Measurements from ENCODE around the gene ATP6V0B. TPM values are rescaled to one million over a fixed set of nuclear protein-coding genes. Genes with fewer than 3 reads are reported as not detected.

The ATP6V0B gene
- total and polyA plus RNA-seq, 10 of the 15 experiments (the other 5 are each of a cell fraction or from before 2014, with no cell fraction given): 65.3 to 250 (median 144) TPM

DNA sequence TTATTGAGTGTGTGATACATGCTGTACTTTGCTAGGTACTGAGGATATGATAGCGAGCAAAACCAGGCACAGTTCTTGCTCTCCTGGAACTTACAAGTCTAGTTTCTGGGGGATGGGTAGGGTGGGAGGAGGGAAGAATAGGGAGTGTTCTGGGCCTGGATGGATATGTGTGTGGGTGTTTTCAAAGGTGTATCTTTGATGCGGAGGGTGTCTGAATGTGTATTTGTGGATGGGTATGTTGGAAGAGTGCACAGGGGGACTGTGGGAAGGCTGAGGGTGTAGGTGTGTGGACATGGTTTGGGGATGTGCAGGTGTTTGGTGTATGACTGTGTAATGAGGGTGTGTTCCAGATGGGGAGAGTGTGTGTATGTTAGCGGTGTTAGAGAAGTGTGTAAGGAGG is 9.4 kb upstream of the ATP6V0B start:
- no peak overlapping the region for H3K27ac ChIP-seq (ENCODE audit: control insufficient read depth, insufficient read depth)
- intact Hi-C loops (cut with micrococcal nuclease; ENCODE audit: unreplicated experiment): no loop called here
- peaks cover 4% of the 10 kb centered on the region for H3K79me2 ChIP-seq (ENCODE audit: control insufficient read depth, insufficient read depth, low read length)
- H2AFZ ChIP-seq (ENCODE audit: control insufficient read depth, low read depth, low read length): no peak overlapping the region
- in situ Hi-C loops (cut with MboI): no loop called here
- no peaks in the 10 kb centered on the region; a peak in 1 of 4 replicates for H3K36me3 ChIP-seq (ENCODE audit: control insufficient read depth in 2 of 2, insufficient read depth in 2 of 2, low read length in 1 of 2)
- ChIA-PET RAD21 (ENCODE audit: unreplicated experiment) (no interaction called here), CTCF (no interaction called here), POLR2A (no interaction called here), SMC1A (ENCODE audit: uncharacterized antibody, unreplicated experiment) (no interaction called here)
- no TSS peak for BruUV-seq (replicated peaks)
- H3K4me2 ChIP-seq (ENCODE audit: control insufficient read depth, insufficient read depth): no peak overlapping the region
- H3K27me3 ChIP-seq (replicated peaks in 1 of 2; ENCODE audit: control insufficient read depth in 2 of 2, insufficient read depth in 2 of 2, low read length in 1 of 2): no peaks in the 10 kb centered on the region
- no peak for ATAC-seq
- H3K9me3 ChIP-seq (replicated peaks; ENCODE audit: control insufficient read depth, insufficient read depth, low read length): no peaks in the 10 kb centered on the region
- 51% methylated on average over 3 of the region's 3 CpGs for WGBS (ENCODE audit: insufficient coverage, insufficient replicate concordance, low lambda C conversion rate, missing lambda C conversion rate)
- H3K4me1 ChIP-seq (ENCODE audit: control insufficient read depth, insufficient read depth, low read length): no peaks in the 10 kb centered on the region
- no peak overlapping the region for H3K4me3 ChIP-seq
- no peaks in the 10 kb centered on the region for H4K20me1 ChIP-seq (ENCODE audit: control insufficient read depth, insufficient read depth)
- no peak for FAIRE-seq
- H3K9ac ChIP-seq (ENCODE audit: control insufficient read depth, insufficient read depth, low read length): no peak overlapping the region
- DNase-seq (ENCODE audit: low read depth, low spot score): no peak
- TF ChIP-seq CREM (IDR thresholded peaks at IDR 0.05; ENCODE audit: low read depth) (no peak), CHD4 (IDR thresholded peaks at IDR 0.05) (no peak), HDAC6 (IDR thresholded peaks at IDR 0.05; ENCODE audit: unreplicated experiment) (no peak), ELK1 (IDR thresholded peaks at IDR 0.05; ENCODE audit: low read depth, low read length) (no peak), MYC (IDR thresholded peaks at IDR 0.05; ENCODE audit: insufficient read depth, insufficient read length, insufficient replicate concordance, low read length, severe bottlenecking) (no peak), TBL1XR1 (IDR thresholded peaks at IDR 0.05; ENCODE audit: low read depth, low read length) (no peak), FOXK2 (IDR thresholded peaks at IDR 0.05) (no peak), MEF2A (IDR thresholded peaks at IDR 0.05; ENCODE audit: insufficient read depth, low read depth, low read length) (no peak), SMAD1 (IDR thresholded peaks at IDR 0.05; ENCODE audit: low read depth, partially characterized antibody) (no peak), GABPA (IDR thresholded peaks at IDR 0.05; ENCODE audit: low read depth) (no peak), SIX5 (IDR thresholded peaks at IDR 0.05; ENCODE audit: low read depth, low read length, severe bottlenecking) (no peak), SKIL (IDR thresholded peaks at IDR 0.05; ENCODE audit: low read depth, poor library complexity, severe bottlenecking) (no peak), SUZ12 (IDR thresholded peaks at IDR 0.05; ENCODE audit: unreplicated experiment) (no peak), TCF12 (IDR thresholded peaks at IDR 0.05; ENCODE audit: low read depth, low read length) (no peak), POLR2A (IDR thresholded peaks at IDR 0.05; ENCODE audit: low read depth, low read length) (no peak)
- TF ChIP-seq, protein P1, sequence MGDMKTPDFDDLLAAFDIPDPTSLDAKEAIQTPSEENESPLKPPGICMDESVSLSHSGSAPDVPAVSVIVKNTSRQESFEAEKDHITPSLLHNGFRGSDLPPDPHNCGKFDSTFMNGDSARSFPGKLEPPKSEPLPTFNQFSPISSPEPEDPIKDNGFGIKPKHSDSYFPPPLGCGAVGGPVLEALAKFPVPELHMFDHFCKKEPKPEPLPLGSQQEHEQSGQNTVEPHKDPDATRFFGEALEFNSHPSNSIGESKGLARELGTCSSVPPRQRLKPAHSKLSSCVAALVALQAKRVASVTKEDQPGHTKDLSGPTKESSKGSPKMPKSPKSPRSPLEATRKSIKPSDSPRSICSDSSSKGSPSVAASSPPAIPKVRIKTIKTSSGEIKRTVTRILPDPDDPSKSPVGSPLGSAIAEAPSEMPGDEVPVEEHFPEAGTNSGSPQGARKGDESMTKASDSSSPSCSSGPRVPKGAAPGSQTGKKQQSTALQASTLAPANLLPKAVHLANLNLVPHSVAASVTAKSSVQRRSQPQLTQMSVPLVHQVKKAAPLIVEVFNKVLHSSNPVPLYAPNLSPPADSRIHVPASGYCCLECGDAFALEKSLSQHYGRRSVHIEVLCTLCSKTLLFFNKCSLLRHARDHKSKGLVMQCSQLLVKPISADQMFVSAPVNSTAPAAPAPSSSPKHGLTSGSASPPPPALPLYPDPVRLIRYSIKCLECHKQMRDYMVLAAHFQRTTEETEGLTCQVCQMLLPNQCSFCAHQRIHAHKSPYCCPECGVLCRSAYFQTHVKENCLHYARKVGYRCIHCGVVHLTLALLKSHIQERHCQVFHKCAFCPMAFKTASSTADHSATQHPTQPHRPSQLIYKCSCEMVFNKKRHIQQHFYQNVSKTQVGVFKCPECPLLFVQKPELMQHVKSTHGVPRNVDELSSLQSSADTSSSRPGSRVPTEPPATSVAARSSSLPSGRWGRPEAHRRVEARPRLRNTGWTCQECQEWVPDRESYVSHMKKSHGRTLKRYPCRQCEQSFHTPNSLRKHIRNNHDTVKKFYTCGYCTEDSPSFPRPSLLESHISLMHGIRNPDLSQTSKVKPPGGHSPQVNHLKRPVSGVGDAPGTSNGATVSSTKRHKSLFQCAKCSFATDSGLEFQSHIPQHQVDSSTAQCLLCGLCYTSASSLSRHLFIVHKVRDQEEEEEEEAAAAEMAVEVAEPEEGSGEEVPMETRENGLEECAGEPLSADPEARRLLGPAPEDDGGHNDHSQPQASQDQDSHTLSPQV (IDR thresholded peaks at IDR 0.05): no peak
- TF ChIP-seq, protein P2, sequence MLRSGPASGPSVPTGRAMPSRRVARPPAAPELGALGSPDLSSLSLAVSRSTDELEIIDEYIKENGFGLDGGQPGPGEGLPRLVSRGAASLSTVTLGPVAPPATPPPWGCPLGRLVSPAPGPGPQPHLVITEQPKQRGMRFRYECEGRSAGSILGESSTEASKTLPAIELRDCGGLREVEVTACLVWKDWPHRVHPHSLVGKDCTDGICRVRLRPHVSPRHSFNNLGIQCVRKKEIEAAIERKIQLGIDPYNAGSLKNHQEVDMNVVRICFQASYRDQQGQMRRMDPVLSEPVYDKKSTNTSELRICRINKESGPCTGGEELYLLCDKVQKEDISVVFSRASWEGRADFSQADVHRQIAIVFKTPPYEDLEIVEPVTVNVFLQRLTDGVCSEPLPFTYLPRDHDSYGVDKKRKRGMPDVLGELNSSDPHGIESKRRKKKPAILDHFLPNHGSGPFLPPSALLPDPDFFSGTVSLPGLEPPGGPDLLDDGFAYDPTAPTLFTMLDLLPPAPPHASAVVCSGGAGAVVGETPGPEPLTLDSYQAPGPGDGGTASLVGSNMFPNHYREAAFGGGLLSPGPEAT (IDR thresholded peaks at IDR 0.05; ENCODE audit: low read depth): no peak

Measured in GM12878 (cell line).